Cerebellar nuclear complex (tissue), 1 donor: ENCODE measurements around the gene DEAF1.

Experiments
- DNase-seq, 2 experiments: peaks; one replicate each; lab custom pipeline; 2025; lab: John Stamatoyannopoulos, UW

The DEAF1 gene

GRCh38 chr11:623999-624704 lies 70.9 kb downstream of the DEAF1 start:
- no peak for DNase-seq

GRCh38 chr11:623349-623869 lies 71.6 kb downstream of the DEAF1 start:
- DNase-seq, result no peak

DNA sequence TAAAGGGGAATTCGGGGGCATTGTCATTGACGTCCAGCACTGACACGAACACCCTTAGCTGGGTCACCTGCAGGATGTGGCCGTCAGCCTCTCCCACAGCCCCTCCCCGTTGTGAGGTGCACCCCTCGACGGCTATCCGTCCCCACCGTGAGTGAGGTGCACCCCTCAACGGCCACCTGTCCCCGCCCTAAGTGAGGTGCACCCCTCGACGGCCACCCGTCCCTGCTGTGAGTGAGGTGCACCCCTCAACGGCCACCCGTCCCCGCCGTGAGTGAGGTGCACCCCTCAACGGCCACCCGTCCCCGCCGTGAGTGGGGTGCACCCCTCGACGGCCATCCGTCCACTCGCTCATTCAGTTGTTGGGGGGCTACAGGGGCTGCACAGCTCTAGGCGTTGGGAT lies 73.2 kb downstream of the DEAF1 start:
- DNase-seq, result no peak

- DNase-seq, result no peak
Observed at GRCh38 chr11:620935-621814, 73.8 kb downstream of the DEAF1 start.

- no peak for DNase-seq
Observed at GRCh38 chr11:620201-620600, 74.8 kb downstream of the DEAF1 start.

GRCh38 chr11:619628-620050 lies 75.4 kb downstream of the DEAF1 start:
- DNase-seq, result no peak

DNA sequence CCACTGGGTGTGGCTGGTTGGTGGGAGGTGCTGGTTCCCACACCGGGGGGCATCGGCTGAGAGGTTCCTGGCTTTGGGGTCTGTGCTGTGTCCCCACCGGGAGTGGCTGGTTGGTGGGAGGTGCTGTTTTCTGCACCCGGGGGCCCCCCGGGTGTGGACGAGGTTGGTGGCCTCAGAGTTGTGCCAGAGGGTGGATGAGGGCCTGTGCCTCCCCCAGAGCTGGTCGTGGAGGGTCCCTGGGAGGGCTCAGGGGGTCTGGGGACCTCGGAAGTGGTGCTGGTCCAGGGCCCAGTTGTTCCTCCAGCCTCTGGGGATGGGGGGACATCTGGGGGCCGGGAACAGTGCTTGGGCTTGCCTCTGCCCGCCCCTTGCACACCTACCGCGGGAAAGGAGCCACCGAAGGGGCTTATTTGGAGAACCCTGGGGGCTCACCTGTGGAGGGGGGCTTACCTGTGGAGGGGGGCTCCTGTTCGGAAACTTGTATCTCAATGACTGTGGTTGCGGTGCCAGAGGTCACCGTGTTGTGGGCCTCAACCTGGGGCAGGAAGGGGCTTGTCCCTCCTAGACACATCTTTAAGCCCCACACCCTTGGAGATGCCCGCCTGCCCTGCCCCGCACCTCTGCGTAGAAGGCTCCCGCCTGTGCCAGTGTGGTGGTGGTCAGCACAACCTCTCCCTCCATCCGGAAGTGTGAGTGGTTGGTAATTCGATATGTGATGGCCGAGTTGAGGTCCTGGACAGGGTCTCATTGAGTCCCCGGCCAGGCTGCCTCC lies 76.0 kb downstream of the DEAF1 start:
- DNase-seq, result no peak

DNA sequence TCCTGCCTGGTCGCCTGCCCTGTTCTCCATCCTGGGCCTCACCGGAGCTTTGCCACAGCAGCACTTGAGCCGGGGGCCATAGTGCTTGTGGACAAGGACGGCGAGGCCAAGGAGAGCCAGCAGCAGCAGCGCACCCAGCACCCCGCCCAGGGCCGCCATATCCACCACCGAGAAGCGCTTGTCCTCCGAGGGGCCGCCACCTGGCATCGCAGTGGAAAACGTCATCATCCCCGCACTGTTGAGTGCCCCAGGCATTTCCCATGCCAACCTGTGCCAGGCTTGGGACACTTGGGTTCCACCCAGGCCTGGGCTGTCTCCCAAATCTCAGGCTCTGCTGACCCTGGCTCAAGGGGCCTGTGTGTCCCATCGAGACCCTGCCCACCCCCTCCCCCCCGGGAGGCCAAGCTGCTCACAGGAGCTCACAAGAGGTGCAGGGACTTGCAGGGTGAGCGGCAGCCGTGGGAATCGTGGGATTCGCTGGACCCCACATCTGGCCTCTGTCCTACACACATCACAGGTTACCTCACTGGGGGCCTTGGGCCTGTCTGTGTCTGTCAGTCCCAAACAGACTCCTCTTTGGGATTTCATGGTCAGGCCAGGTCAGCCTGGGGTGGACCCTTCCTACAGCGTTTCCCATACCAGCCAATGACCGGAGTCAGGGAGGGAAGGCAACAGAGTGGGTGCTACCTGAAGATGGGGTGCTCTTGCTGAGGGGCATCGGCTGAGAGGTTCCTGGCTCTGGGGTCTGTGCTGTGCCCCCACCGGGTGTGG lies 76.9 kb downstream of the DEAF1 start:
- DNase-seq, result no peak

DNA sequence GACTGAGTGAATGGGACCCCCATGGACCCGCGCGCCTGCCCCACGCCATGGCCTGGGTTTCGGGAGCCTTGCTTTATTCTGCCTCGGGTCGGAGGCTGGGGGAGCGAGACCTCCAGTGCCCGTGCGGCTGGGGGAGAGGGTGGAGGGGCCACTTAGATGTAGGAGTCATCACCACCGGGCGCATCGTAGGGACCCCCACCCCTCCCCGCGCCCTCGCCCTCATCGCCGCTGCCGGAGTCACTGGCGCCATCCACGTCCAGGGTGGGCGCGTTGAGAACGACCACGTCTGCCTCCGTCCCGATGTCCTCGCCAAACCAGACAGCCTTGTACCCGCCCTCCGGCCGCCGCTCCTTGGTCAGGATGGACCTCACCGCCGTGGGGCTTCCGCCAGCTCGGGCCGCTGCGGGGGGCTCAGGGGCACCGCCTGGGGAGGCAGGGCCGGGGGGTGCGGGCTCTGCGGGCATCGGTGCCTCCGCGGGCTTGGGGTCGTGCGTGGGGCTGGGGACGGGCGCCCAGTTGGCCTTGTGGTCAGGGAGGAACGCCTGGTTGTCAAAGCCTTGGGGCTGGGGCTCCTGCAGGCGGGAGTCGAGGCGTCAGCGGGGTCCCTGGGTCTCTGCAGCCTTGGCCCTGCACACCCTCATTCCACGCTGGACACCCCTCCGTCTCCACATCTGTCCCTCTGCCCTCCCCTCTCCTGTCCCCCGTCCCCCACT lies 77.7 kb downstream of the DEAF1 start:
- no peak for DNase-seq

GRCh38 chr11:616320-617198 lies 78.5 kb downstream of the DEAF1 start:
- DNase-seq, result no peak

DNA sequence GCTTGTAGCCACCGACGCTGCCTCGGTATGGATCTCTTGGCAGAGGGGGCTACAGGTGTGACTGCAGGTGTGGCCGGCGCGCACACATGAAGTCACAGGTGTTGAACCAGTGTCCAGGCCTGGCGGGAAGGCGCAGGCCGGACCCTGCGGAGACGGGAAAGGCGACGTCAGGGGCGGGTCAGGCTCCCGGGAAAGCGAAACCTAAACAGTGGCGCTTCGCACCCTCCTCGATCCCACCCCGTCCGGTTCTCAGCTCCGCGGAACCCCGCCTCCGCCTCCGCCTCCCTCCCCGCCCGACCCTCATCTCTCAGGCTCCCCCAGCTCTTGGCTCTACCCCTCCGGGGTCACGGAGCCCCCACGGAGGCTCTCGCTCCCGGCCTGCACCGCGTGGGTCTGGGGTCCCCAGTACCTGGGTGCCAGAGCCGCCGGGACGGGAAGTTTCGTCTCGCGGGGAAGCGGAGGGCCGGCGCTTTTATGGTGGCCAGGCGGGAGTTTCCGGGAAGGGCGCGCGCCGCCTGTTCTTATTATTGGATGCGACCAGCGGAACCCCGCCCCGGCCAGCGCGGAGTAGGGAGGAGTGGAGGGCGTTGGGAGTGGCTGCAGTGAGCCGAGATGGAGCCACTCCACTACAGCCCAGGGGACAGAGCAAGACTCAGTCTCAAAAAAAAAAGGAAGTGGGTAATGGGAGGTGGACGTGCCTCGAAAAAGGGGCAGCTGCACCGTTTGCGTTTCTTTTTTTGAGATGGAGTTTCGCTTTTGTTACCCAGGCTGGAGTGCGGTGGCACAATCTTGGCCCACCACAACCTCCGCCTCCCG lies 79.3 kb downstream of the DEAF1 start, which contains the start of gene IRF7:
Gene IRF7 (minus strand): TSS at position 447 of the 816 bp plus-strand sequence. CDS start 586 bp downstream, outside the sequence.
- DNase-seq, result peak in 1 of 2 experiments; percentile 52

- DNase-seq, result no peak
Observed at GRCh38 chr11:614623-615503, 80.2 kb downstream of the DEAF1 start.

GRCh38 chr11:614021-614622 lies 80.9 kb downstream of the DEAF1 start:
- no peak for DNase-seq

DNA sequence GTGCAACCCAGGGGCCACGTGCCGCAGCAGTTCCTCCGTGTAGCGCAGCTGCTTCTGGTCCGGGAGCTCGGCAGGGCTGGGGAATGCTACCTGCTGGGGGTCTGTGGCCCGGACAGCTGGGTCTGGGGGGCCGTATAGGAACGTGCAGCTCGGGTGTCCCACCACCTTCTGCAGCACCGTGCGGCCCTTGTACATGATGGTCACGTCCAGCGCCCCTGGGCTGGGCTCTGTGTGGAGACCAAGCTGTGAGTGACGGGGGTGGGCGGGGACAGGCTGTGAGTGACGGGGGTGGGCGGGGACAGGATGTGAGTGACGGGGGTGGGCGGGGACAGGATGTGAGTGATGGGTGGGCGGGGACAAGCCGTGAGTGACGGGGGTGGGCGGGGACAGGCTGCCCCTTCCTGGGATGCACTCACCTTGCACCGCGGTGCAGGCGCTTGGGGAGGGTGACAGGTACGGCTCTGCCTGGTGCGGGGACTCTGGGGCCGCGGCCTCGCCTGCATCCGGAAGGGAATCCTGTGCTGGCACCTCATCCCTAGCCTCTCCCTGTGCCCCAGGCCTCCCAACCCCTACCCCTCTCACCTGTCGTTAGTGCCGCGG lies 81.6 kb downstream of the DEAF1 start:
- DNase-seq, result no peak

- no peak for DNase-seq
Observed at GRCh38 chr11:612961-613300, 82.1 kb downstream of the DEAF1 start.

- no peak for DNase-seq
Observed at GRCh38 chr11:612201-612960, 82.6 kb downstream of the DEAF1 start.
